Ishikawa (cell line): ENCODE data around the gene HSFX2.
"Not testable (repeated sequence)": the region's sequence is repeated elsewhere in the genome, so short reads cannot be mapped to it uniquely, and the experiment has no call there.

ENCODE experiments used
- CEBPB ChIP-seq: IDR thresholded peaks from 2 replicates; pipeline ENCODE4 v1.6.1; 2012
- CREB1 ChIP-seq: IDR thresholded peaks from 2 replicates; pipeline ENCODE4 v1.6.1; 2012; ENCODE audit warnings: low read depth
- EGR1 ChIP-seq: IDR thresholded peaks from 2 replicates; pipeline ENCODE4 v1.6.1; 2012
- EP300 ChIP-seq: IDR thresholded peaks from 2 replicates; pipeline ENCODE4 v1.6.1; 2012; ENCODE audit warnings: borderline replicate concordance
- FOXM1 ChIP-seq: IDR thresholded peaks from 2 replicates; pipeline ENCODE4 v1.6.1; 2012; ENCODE audit warnings: low read depth, borderline replicate concordance
- MAX ChIP-seq: IDR thresholded peaks from 2 replicates; pipeline ENCODE4 v1.6.1; 2012
- NFIC ChIP-seq: IDR thresholded peaks from 2 replicates; pipeline ENCODE4 v1.6.1; 2012
- RAD21 ChIP-seq: IDR thresholded peaks from 2 replicates; pipeline ENCODE4 v1.6.1; 2012; ENCODE audit warnings: low read depth
- REST ChIP-seq: IDR thresholded peaks from 2 replicates; pipeline ENCODE4 v1.6.1; 2012; ENCODE audit warnings: low read depth, mild to moderate bottlenecking
- TAF1 ChIP-seq: IDR thresholded peaks from 2 replicates; pipeline ENCODE4 v1.6.1; 2012; ENCODE audit warnings: low read depth, mild to moderate bottlenecking
- TCF12 ChIP-seq: IDR thresholded peaks from 2 replicates; pipeline ENCODE4 v1.6.1; 2012; ENCODE audit warnings: low read depth
- TEAD4 ChIP-seq: IDR thresholded peaks from 2 replicates; pipeline ENCODE4 v1.6.1; 2012
- USF1 ChIP-seq: IDR thresholded peaks from 2 replicates; pipeline ENCODE4 v1.6.1; 2012
- YY1 ChIP-seq: IDR thresholded peaks from 2 replicates; pipeline ENCODE4 v1.6.1; 2012; ENCODE audit warnings: low read depth
- ZBTB7A ChIP-seq: IDR thresholded peaks from 2 replicates; pipeline ENCODE4 v1.6.1; 2012; ENCODE audit warnings: low read depth

HSFX2 gene

GRCh38 chrX:149595214-149595613 is at the start of gene HSFX2:
Gene HSFX2, minus strand, starts transcription at chrX:149595314. Its CDS starts 614 bp downstream, at chrX:149594700.
- TF ChIP-seq TCF12, CREB1, MAX: not testable (repeated sequence)

- no peak for TF ChIP-seq TCF12
Observed at GRCh38 chrX:149643496-149643895, 48.4 kb upstream of the HSFX2 start.

GRCh38 chrX:149641835-149642234 is 46.7 kb upstream of the HSFX2 start:
- TF ChIP-seq CREB1 (no peak), YY1 (no peak), EGR1 (no peak), RAD21 (no peak), TAF1 (no peak), EP300 (no peak), ZBTB7A (no peak), TEAD4 (no peak), CEBPB (no peak), NFIC (no peak), USF1 (no peak), MAX (no peak)

- TF ChIP-seq USF1, result no peak
- no peak for TF ChIP-seq TCF12
- no peak for TF ChIP-seq REST
- no peak for TF ChIP-seq CEBPB
Observed at GRCh38 chrX:149641432-149641831, 46.3 kb upstream of the HSFX2 start.

GRCh38 chrX:149639568-149639967 is 44.5 kb upstream of the HSFX2 start:
- TF ChIP-seq EGR1, result no peak

GRCh38 chrX:149638860-149639259 is 43.7 kb upstream of the HSFX2 start:
- TF ChIP-seq FOXM1 (no peak), REST (no peak), MAX (no peak), YY1 (no peak), NFIC (no peak), CEBPB (no peak), RAD21 (no peak), EP300 (no peak), CREB1 (no peak), TEAD4 (no peak), TCF12 (no peak), TAF1 (no peak), USF1 (no peak), EGR1 (no peak), ZBTB7A (no peak)

- TF ChIP-seq CREB1, result no peak
- no peak for TF ChIP-seq RAD21
- no peak for TF ChIP-seq CEBPB
- no peak for TF ChIP-seq MAX
- no peak for TF ChIP-seq ZBTB7A
- no peak for TF ChIP-seq NFIC
- TF ChIP-seq YY1, result no peak
- TF ChIP-seq USF1, result no peak
- TF ChIP-seq TCF12, result no peak
- TF ChIP-seq EGR1, result no peak
- no peak for TF ChIP-seq FOXM1
- TF ChIP-seq REST, result no peak
- no peak for TF ChIP-seq TEAD4
- no peak for TF ChIP-seq EP300
- TF ChIP-seq TAF1, result no peak
Observed at GRCh38 chrX:149633511-149633910, 38.4 kb upstream of the HSFX2 start.
